Measurements from ENCODE around the gene IQSEC3.
"Not testable (repeated sequence)": the region's sequence is repeated elsewhere in the genome, so short reads cannot be mapped to it uniquely, and the experiment has no call there.

DNA sequence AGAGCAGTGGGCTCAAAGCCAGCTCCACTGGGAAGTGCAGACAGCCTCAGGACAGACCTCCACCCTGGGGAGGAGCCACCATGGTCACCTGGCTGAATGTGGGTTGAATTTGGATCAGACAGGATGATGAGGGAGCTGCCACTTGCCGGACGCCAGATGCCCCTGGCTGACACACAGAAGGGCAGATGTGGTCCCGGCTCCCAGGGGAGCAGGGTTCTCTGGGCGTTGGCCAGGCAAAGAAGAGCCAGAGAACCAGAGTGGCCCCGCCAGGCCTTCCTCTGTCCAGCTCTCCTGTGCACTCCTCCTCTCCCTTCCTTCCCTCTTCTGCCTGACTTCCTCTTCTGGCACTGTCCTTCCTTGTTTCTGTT, 20.6 kb upstream of the IQSEC3 start:
- TF ChIP-seq, protein P1, sequence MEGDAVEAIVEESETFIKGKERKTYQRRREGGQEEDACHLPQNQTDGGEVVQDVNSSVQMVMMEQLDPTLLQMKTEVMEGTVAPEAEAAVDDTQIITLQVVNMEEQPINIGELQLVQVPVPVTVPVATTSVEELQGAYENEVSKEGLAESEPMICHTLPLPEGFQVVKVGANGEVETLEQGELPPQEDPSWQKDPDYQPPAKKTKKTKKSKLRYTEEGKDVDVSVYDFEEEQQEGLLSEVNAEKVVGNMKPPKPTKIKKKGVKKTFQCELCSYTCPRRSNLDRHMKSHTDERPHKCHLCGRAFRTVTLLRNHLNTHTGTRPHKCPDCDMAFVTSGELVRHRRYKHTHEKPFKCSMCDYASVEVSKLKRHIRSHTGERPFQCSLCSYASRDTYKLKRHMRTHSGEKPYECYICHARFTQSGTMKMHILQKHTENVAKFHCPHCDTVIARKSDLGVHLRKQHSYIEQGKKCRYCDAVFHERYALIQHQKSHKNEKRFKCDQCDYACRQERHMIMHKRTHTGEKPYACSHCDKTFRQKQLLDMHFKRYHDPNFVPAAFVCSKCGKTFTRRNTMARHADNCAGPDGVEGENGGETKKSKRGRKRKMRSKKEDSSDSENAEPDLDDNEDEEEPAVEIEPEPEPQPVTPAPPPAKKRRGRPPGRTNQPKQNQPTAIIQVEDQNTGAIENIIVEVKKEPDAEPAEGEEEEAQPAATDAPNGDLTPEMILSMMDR (IDR thresholded peaks at IDR 0.05; ENCODE audit: low read depth, low read length), result not testable (repeated sequence)
- TF ChIP-seq EZH2phosphoT487 (IDR thresholded peaks at IDR 0.05; ENCODE audit: low read depth), result not testable (repeated sequence)

Measured in OCI-LY3 (cell line).